HG03342 (cell line): Measurements from ENCODE around the gene PSMC3.

ENCODE experiments used
- ATAC-seq: cut with Tn5 transposase; IDR thresholded peaks from one replicate; pipeline ENCODE4 v1.9.1; 2021; ENCODE audit warnings: mild to moderate bottlenecking, moderate library complexity; ENCODE audit not compliant: unreplicated experiment

The PSMC3 gene

DNA sequence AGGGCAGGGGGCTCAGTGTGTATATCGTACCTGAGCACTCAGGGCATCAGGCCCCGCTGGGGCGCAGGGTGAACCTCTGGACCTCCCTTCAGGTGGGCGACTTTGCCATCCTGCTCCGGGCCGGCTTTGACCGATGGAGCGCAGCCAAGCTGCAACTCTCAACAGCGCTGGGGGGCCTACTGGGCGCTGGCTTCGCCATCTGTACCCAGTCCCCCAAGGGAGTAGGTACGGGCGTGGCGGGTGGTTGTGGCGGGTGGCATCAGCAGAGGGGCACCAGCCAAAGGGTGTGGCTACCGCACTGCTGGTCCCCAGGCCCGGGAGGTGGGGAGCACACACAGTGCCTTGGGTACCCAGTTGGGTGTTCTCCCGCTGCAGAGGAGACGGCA lies 11.6 kb downstream of the PSMC3 start:
- ATAC-seq: no peak

DNA sequence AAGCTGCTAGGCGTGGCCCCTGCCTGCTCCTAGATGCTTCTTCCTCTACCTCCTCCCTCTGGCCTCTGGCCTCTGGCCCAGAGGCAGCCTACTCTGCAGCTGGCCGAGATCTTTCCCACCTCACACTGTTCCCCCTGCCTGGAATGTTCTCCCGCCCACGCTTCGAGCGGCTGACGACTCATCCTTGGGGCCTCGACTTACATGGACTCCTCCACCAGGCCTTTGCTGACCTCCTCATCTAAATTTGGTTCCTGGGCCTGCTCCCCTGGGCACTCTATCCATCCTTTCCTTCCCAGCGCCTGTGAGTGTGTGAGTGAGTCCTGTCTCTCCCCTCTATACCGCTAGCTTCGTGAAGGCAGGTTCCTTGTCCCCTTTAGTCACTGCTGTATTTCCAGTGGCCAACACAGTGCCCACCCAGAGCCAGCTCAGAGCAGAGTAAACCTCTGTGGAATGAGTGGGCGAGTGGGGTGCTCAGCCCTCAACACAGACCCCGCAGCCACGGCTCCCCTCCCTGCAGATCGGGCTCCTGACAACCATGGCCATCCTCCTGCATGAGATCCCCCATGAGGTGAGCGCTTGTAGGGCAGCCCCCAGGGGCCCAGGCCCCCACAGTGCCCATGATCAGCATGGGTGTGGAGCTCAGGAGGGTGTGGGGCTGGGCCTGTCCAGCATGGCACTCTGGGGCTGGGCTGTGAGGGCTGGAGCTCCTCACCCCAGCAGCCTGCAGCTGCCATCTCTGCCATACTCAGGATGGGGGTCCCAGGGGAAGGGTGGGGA lies 12.1 kb downstream of the PSMC3 start:
- ATAC-seq: no peak

DNA sequence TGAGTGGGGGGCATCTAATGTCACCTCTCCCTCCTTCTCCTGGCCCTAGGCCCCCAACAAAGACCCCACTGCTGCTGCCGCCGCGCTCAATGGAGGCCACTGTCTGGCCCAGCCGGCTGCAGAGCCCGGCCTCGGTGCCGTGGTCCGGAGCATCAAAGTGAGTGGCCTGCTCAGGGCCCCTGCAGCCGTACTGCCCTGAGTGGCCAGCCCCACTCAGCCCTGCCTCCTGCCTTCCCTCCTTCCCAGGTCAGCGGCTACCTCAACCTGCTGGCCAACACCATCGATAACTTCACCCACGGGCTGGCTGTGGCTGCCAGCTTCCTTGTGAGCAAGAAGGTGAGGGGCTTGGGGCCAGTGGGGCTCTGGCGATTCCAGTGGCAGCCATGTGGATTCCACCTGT lies 12.9 kb downstream of the PSMC3 start:
- no peak for ATAC-seq

DNA sequence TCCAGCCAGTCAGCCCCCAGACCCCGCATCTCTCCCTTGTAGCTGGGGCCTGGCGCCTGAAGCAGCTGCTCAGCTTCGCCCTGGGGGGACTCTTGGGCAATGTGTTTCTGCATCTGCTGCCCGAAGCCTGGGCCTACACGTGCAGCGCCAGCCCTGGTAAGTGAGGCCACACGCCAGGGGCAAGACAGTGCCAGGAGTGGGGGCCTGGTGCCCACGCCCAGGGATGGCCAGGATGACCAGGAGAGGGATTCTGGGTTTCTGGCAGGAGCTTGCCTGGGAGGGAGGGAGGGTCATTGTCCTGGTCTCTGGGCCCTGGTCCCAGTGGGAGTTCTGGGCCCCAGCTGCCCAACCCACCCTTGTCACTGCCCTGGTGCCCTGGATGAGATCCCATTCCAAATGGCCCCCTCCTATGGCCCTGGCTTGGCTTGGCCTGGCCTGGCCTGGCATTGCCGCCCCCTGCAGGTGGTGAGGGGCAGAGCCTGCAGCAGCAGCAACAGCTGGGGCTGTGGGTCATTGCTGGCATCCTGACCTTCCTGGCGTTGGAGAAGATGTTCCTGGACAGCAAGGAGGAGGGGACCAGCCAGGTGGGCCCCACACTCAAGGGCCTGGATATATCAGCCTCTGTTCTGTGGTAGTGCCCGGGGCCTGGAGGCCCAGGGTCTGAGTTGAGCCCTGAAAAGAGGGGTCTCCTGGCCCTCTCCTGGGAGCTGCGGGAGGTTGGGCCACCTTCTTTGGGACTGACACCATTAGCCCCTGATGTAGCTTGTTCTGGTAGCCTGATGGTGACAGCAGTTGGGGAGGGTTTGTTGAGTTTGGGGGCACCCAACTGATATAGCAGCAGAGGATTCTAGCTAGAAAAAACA lies 14.1 kb downstream of the PSMC3 start:
- no peak for ATAC-seq

DNA sequence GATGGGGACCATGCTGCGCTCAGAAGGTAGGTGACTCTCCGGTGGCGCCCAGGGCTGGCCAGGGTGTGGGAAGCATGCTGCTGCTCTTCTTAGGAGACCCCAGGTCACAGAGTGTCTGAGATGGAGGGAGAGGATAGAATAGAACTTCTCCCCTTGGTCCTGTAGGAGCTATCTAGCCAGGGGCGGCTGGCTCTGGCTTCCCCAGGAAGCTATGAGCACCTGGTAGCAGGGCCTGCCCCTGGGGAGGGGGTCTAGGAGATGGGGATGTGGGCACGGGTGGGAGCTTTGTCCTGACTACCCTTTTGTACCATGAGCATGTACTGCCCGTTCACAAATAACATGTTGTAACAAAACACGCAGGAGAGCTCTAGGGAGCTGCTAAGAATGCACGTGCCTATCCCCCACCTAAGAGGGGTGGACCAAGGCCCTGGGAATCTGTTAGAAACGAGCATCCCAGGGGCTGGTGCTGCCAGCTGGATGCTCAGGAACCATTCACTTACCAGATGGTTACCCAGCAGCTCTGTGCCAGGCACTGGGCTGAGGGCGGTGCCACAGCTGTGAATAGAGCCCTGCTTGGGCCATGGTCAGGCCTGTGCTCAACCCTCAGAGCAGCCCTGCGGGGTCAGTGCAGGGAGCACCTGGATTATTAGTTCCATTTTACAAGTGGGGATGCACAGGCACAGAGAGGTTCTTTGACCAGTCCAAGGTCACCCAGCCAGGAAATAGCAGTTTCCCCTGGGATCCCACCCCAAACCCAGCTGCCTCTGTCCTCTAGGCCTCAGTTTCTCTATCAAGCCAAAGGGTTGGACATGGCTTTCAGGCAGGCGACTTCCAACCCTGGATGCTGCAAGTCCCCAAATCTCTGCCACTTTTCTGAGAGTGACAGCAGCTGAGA lies 15.6 kb downstream of the PSMC3 start:
- no peak for ATAC-seq

DNA sequence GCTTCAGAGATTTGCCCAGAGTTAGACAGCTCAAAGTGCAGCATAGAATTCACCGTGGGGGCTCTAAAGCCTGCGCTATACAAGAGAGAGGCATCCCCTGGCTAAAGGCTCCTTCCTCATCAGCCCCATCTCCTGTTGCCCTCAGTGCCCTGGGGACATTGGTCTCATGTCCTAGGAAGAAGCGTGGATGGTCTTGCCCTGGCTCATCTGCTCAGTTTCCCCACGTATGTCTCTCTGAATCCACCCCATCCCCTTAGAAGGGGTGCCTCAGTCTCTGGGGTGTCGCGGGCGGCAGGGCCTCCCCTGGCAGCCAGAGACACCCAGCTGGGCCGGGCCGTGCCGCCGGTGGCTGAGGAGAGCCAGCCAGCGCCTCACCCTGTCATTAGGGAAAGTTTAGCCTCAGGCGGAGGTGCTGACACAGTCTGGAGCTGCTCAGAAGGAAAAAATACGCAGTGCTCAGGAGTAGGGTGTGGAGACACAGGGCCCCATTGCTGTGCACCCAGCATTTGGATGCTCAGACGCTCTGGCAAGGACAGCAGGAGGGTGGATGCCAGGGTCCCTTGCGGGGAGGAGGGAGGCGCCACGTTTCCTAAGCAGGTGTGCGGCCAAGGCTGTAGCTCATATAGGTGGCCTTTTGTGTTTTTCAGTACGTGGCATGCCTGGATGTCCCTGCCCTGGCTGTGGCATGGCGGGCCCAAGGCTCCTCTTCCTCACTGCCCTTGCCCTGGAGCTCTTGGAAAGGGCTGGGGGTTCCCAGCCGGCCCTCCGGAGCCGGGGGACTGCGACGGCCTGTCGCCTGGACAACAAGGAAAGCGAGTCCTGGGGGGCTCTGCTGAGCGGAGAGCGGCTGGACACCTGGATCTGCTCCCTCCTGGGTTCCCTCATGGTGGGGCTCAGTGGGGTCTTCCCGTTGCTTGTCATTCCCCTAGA lies 16.5 kb downstream of the PSMC3 start:
- no peak for ATAC-seq

DNA sequence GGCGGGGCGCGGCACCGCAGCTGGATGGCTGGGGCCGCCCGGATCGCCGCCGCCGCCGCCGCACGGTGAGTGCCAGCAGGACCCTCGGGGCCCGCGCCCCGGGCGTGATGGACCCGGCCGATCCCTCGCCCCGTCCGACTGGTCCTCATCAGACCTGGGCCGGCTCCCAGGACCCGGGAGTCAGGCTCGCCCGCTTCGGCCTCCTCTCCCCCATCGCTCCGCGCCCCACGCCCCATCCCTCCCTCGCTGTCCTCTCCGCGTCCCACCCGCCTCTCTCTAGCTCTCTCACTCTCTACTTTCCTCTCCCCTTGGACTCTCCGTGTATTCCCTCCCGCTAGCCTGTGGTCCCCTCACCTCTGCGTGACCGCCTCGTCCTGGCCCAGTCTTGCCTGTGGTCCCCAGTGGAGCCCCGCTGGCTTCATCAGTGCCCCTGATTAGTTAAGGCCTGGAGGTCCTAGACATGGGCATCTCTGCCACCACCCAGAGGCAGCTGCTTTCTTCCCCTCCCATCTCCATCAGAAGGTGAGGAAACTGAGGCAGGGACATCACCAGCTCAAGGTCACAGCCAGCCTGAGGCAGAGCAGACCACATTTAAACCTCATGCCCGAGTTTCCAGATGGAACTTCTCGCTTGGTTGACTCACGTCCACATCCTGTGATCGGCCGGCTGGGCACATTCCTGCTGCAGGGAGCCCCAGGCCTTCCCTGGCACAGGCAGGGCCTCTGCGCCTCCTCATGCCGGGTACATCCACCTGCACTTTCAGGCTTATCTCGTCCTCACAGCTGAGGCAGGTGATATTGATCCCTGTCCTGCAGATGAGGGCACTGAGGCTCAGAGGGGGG lies 17.4 kb downstream of the PSMC3 start:
- ATAC-seq: peak; percentile 8

DNA sequence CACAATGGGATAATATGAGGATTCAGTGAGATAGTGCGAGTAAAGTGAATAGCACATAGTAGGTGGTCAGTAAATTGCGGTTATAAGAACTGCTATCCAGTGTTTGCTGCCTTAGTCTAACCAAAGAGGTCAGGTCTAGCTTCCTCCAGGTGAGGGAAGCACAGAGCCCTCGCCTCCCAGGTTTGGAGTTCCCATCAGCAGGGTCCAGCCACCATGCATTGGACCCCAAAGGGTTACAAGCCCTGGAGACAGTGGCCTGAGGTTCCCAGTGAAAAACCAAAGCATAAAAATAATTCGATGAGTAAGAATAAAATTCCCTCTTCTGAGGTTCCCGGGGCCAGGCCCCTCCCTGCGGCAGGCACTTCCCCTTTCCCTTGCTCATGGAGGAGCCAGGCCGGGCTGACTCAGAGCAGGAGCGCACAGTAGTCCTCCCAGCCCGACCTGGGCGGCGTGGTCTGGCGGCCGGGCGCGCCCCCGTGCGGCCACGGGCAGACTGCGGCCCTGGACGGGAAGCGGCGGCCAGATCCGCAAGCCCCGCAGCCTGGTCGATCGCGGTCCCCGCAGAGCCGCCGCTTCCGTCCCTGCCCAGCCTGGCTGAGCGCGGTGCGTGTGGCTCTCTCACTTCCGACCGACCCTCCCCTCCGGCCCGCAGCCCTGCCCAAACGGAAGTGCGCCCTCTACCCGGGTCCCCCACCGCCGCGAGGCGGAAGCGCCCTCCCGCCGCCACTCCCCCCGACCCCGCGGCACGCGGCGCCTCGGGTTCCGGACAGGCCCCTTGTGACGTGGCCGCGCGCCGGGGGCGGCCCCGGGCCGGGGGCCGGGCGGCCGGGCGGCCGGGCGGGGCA lies 18.3 kb downstream of the PSMC3 start, which contains the start of gene SLC39A13:
Gene SLC39A13 (plus strand): TSS at position 845 of the 845 bp plus-strand sequence. CDS start 1,505 bp downstream, outside the sequence.
- ATAC-seq: peak; percentile 78

DNA sequence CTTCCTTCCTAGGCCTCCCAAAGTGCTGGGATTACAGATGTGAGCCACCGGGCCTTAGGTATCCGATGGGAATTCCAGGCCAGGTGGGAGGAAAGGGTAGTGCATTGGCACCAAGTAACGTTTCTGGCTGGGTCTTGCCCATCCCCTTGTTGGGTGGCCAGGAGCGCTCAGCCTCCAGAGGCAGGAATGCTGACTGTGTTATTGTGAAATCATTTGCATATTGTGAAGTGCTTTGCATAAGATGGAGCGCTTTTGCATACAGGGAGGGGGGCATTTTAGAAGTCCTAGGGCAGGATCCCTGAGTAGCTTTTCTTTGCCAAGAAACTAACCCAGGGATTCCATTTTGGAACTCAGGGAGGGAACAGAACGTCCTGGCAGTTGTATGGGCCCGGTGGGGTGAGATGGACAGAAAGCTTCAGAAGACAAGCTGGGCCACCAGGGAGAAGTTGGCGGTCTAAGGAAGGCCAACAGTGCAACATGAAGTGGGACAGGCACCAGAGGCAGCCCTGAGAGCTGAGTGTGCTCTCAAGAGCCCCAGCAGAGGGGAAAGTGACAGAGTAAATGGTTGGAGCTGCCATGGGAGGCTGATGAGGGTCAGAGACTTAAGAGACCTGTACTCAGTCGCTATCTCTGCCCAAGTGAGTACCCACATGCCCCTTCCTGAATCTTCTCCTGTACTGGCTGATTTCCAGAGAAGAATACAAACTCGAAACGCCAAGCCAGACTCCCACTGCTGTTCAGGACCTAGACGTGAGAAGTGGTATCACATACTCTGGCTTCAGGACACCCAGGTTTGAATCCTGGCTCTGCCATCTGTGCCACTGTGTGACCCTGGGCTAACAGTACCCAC lies 19.1 kb downstream of the PSMC3 start:
- no peak for ATAC-seq

DNA sequence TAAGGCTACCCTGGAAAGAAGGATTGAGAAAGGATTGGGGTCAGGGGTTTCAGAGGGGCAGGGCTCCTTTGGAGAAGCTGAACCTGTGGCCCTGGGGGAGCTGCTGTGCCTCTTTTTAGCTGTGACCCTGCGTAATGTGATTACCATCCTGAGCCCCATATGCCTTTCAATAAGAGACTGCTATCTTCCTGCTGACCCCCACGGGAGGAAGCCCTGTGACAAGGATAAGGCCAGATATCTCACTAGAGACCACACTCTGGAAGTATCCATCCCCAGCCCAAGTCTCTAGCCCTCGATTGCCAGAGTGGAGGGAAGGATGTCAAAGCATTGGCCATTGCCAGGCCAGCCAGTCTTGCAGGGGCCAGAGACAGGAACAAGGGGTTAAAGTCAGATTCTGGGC lies 22.7 kb downstream of the PSMC3 start:
- ATAC-seq: no peak

DNA sequence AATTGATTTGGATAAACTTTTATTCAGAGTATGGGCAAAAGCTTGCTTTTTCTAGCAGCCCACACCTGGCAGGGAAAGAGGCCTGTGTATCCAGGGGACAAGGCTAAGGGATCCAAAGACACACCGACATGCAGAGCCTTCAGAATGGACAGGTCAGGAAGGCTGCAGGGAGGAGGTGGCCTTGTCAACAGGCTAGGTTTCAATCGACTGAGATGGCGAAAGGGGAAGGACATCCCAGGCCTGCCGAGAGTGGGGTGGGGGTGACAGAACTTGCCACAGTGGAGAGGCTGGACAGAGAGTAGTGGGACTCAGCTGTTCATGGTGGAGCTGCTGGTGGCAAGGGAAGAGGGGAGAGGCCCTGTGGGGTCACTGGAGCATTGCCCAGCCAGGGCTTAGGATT lies 23.1 kb downstream of the PSMC3 start:
- no peak for ATAC-seq

DNA sequence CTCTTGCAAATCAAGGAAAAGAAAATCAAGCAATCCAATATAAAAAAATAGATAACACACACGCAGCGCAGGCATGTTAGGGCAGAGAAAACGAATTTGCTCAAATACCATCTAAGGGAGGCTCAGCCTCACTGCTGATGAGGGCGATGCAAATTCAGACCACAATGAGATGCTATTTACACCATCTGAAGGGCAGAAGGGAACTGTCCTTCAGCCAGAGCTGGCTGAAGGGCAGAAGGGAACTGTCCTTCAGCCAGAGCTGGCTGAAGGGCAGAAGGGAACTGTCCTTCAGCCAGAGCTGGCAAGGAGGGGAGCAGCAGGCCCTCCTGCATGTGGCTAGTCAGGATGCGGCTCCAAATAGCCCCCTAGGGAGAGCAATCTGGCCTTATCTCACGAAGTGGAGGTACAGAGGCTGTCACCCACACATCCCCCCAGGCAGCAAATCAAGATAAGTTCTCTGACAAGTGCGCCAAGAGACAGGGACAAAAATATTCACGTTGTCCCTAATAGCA lies 25.4 kb downstream of the PSMC3 start:
- peak; percentile 72 for ATAC-seq

DNA sequence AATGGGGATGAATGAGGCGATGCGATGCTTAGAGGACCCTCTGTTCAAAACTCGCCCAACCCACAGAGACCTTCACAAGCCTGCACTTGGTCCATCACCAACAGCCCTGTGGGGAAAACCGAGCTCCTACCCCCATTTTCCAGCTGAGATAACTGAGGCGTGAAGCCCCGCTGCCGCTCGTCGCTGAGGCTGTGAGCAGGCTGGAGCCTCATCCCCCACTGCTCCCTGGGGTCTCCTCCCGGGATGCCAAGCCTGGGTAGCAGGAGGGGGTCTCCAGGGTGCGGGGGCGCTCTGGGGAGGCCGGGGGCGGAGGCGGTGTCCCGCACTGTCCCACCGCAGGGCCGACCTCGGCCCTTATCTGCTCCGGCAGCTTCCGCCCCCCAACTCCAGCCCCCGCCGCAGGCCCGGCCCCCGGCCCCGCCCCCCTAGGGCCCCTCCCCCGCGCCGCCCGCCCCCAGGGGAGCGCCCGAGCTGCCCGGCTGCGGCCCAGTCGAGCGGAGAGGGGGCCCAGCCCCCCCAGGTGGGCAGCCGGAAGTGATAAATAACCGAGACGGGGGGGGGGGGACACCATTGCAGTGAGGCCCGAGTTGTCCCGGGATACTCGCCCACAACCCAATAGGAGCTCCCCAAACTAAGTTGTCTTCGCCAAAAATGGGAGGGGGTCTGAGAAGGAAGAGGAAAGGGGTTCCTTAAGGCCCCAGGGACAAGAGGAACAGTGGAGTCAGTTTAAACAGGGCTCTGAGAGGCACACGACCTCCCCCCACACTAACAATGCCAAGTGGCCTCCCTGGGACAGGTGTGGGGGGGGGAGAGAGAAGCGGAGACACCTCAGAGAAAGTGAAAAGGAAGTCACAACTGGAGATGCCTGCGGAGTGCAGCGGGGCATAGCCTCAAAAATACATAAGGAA lies 26.1 kb downstream of the PSMC3 start:
- ATAC-seq: peak; percentile 41

DNA sequence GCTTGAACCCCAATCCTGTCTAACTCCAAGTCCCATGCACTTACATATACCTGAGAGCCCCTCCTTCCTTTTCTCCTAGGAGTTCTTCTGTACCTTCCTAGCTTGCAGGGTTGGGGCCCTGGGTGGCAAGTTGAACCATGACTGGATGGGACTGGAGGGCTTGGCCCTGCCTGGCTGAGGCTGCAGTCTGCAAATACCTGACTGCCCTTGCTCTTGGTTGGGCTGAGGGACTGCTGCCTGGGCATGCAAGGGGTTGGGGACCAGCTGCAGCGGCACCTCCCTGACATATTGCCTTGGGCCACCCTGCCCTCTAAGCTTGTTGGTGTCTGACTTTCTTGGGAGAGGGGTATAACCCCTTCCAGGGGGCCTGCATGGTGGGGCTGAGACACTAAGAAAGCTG lies 27.7 kb downstream of the PSMC3 start:
- ATAC-seq: no peak

DNA sequence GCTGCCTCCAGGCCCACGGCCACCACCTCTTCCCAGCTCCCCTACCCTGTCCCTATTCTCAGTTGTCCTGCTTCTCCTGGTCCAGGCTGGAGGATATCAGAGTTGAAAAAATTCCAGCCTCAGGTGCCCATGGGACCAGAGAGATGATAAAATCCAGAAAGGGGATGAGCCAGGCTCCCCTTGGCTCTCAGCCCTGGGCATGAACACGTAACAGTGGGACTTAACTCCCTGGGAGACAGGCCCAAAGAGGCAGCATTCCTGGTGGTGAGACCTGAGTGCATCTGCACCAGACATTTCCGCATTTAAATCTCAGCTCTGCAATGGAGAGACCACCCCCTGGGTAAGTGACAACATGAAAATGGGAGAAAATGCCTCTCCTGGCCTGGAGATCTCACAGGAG lies 28.2 kb downstream of the PSMC3 start:
- no peak for ATAC-seq

DNA sequence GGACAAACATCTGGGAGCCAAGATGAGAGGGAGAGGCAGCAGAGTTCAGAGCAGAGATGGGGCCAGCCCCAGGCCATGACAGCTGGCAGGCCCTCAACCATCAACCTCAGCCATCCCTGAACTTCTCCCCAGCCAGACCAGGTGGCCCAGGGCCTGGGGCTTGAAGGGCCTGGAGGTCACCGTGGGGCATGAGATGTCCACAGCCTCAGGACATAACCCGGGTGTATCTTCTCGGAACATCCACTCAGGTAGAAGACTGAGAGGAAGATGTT lies 30.3 kb downstream of the PSMC3 start:
- ATAC-seq: no peak
